Measurements from ENCODE around the gene STK26.
A peak's percentile ranks its signal among the peaks of the same experiment; 100 is the strongest.

STK26 gene

GRCh38 chrX:132025041-132025440 lies 1.9 kb downstream of the STK26 start:
- Mint-ChIP-seq H3K27me3 (ENCODE audit: low read depth, poor library complexity) (peaks cover 3% of the 10 kb centered on the region), H3K9me3 (no peaks in the 10 kb centered on the region), H3K4me1 (peaks cover 68% of the 10 kb centered on the region), H3K36me3 (ENCODE audit: low read depth) (peaks cover 27% of the 10 kb centered on the region), H3K27ac (peak overlapping the region; percentile 93), H3K4me3 (peak overlapping the region; percentile 97)
- peak; percentile 22 for DNase-seq
- TF ChIP-seq CTCF (IDR thresholded peaks at IDR 0.05): no peak

GRCh38 chrX:132030264-132030663 lies 7.2 kb downstream of the STK26 start:
- Mint-ChIP-seq H3K36me3 (ENCODE audit: low read depth) (peaks cover 52% of the 10 kb centered on the region), H3K9me3 (no peaks in the 10 kb centered on the region), H3K27me3 (ENCODE audit: low read depth, poor library complexity) (peaks cover 2% of the 10 kb centered on the region), H3K4me1 (peaks cover 78% of the 10 kb centered on the region), H3K4me3 (no peak overlapping the region), H3K27ac (no peak overlapping the region)
- TF ChIP-seq CTCF (IDR thresholded peaks at IDR 0.05): no peak
- no peak for DNase-seq

DNA sequence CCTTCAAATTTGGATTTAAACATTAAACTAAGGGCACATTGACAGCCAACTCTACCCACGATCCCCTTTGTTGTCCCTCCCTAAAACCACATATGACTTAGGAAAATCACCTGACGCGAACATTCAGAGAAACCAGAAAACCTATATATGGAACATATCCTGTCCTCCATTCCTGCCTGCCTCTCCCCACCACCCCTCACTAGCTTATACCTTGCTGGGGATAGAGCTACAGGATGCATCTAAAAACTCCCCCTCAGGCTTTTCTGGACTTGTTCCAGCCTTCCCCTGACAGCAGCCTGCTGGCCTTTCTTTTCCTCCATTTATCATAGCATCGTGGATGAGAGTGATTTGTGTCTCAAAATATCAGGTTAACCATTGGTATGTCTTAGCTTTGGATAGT lies 8.8 kb downstream of the STK26 start:
- peaks cover 2% of the 10 kb centered on the region for H3K27me3 Mint-ChIP-seq (ENCODE audit: low read depth, poor library complexity)
- peak overlapping the region; percentile 88 for H3K27ac Mint-ChIP-seq
- peaks cover 71% of the 10 kb centered on the region for H3K4me1 Mint-ChIP-seq
- no peak for DNase-seq
- no peak overlapping the region for H3K4me3 Mint-ChIP-seq
- H3K36me3 Mint-ChIP-seq (ENCODE audit: low read depth): peaks cover 59% of the 10 kb centered on the region
- H3K9me3 Mint-ChIP-seq: no peaks in the 10 kb centered on the region
- TF ChIP-seq CTCF (IDR thresholded peaks at IDR 0.05): no peak

DNA sequence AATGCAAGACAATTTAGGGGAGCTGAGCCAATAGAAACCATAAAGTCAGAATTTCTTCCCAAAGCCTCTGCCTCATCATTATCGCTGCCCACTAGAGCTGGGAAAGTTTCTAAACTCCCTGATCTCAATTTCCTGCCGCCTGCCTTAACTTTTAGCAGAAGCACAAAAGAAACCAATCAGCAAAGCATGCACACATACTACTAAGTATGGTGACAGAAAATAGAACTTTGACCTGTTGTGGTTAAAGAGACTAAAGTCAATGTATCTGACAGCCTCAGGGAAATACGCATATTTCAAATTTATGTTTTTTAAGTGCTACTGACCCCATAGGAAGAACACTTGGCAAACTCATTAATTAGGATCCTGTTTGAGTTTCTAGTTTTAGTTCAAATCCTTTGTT lies 10.1 kb downstream of the STK26 start:
- Mint-ChIP-seq H3K9me3 (no peaks in the 10 kb centered on the region), H3K4me1 (peaks cover 74% of the 10 kb centered on the region), H3K4me3 (no peak overlapping the region), H3K27ac (peak overlapping the region; percentile 60), H3K36me3 (ENCODE audit: low read depth) (peaks cover 49% of the 10 kb centered on the region), H3K27me3 (ENCODE audit: low read depth, poor library complexity) (peaks cover 2% of the 10 kb centered on the region)
- DNase-seq: no peak
- TF ChIP-seq CTCF (IDR thresholded peaks at IDR 0.05): no peak

DNA sequence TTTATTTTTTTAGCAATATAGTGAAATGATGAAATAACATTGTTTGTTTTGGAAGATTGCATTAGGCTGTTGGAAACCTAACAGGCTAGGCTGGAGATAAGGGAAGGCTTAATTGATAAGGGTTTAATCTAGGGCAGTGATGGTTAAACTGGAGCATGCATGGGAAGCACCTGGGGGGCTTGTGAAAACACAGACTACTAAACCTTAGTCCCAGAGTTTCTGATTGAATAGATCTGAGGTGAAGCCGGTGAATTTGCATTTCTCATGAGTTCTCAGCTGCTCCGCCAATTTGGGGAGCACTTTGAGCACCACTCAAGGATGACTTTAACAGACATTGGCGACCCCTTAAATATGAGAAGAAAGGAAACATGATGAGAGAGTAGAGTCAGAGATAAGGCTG lies 11.5 kb downstream of the STK26 start:
- Mint-ChIP-seq H3K27me3 (ENCODE audit: low read depth, poor library complexity) (peaks cover 2% of the 10 kb centered on the region), H3K4me1 (peaks cover 74% of the 10 kb centered on the region), H3K36me3 (ENCODE audit: low read depth) (peaks cover 34% of the 10 kb centered on the region), H3K9me3 (no peaks in the 10 kb centered on the region), H3K4me3 (no peak overlapping the region), H3K27ac (no peak overlapping the region)
- TF ChIP-seq CTCF (IDR thresholded peaks at IDR 0.05): no peak
- no peak for DNase-seq

DNA sequence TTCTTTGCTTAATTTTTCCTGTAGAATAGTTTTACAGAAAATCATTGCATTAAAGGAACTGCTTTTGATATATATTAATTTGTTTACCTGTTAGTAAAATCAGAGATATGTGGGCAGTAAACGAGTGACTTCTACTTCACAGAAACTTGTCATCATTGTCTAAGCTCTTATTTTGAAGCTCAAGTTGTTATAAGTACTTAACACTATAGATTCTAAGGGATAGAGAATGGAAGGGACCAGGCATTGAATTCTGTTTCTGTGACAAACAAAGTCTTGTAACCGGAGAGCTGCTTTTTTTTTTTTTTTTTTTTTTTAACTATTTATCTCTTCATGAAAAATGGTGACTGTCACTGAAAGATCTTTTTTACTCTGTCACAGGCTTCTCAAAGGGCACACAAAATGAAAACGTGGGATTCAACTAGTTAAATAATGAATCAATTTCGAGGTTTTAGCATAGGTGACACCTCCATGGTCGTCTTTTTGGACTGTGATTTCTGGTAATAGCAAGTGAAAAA lies 14.4 kb downstream of the STK26 start:
- H3K36me3 Mint-ChIP-seq (ENCODE audit: low read depth): peaks cover 23% of the 10 kb centered on the region
- H3K4me1 Mint-ChIP-seq: peaks cover 72% of the 10 kb centered on the region

More for the DNA sequence above, 14.4 kb downstream of the STK26 start:
- Mint-ChIP-seq H3K27ac (peak overlapping the region; percentile 94), H3K9me3 (no peaks in the 10 kb centered on the region), H3K4me3 (no peak overlapping the region), H3K27me3 (ENCODE audit: low read depth, poor library complexity) (peaks cover 2% of the 10 kb centered on the region)
- no peak for TF ChIP-seq CTCF (IDR thresholded peaks at IDR 0.05)
- DNase-seq: no peak

All from nephron progenitor cell (in vitro differentiated cells).